NCI-H2171 treated with DMSO at 0.1 percent for 48 hours (cell line): Measurements from ENCODE around the gene MIGA1.
"Not testable (repeated sequence)": the region's sequence is repeated elsewhere in the genome, so short reads cannot be mapped to it uniquely, and the experiment has no call there.

Experiments used
- DNase-seq: peaks from one replicate; lab custom pipeline; 2025; lab: John Stamatoyannopoulos, UW

MIGA1 gene, protein sequence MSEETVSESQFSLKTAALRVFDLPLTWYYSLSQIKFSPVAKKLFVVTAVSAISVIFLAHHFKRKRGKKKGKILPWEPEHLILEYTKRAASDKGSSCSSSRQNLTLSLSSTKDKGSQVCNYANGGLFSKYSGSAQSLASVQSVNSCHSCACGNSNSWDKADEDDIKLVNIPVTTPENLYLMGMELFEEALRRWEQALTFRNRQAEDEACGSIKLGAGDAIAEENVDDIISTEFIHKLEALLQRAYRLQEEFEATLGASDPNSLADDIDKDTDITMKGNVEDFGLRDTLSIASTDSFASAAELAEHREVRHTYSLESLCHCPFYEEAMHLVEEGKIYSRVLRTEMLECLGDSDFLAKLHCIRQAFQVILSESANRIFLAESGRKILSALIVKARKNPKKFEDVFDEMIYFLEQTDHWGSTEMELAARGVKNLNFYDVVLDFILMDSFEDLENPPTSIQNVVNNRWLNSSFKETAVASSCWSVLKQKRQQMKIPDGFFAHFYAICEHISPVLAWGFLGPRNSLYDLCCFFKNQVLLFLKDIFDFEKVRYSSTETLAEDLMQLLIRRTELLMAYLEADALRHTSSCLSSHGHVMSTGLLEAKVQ

GRCh38 chr1:77779529-77780281 lies at the start of gene MIGA1:
Gene MIGA1 (plus strand): TSS chr1:77779649. CDS start chr1:77783253, 3,604 bp downstream.
- DNase-seq: peak; percentile 92

- DNase-seq: no peak
Observed at GRCh38 chr1:77732090-77732489, 47.4 kb upstream of the MIGA1 start.

GRCh38 chr1:77739235-77739634 lies 40.2 kb upstream of the MIGA1 start:
- DNase-seq: no peak

- DNase-seq: no peak
Observed at GRCh38 chr1:77741316-77741715, 38.1 kb upstream of the MIGA1 start.

DNA sequence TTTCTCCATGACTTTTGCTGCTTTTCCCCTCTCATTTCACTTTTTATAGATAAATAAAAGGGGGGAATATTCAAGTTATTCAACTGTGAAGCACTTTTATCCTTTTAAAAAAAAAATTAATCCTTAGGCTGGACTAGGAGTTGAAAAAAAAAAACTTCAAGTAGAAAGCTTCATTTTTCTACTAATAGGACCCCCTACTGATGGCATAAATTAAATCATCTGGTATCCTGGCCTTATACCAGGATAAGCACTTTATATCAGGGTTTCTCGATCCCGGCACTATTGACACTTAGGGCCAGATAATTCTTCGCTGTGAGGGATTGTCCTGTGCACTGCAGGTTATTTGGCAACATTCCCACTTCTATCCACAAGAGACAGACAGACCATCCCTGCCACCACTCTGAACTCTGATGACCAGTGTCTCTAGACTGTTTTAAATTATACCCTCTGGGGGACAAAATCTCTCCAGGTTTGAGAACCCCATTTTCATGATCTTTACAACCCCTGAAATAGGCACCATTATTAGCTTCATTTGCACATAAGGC lies 37.4 kb upstream of the MIGA1 start:
- DNase-seq: no peak

DNA sequence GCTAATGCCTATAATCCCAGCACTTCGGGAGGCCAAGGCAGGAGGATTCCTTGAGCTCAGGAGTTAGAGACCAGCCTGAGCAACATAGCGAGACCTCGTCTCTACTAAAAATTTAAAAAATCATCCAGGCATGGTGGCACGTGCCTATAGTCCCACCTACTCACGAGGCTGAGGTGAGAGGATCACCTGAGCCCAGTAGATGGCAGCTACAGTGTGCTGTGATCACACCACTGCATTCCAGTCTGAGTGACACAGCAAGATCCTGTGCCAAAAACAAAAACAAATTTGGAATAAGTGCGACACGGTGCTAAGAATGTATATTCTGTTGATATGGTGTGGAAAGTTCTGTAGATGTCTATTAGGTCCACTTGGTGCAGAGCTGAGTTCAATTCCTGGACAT lies 34.9 kb upstream of the MIGA1 start:
- no peak for DNase-seq

- DNase-seq: not testable (repeated sequence)
Observed at GRCh38 chr1:77749489-77749888, 30.0 kb upstream of the MIGA1 start.

GRCh38 chr1:77756052-77756754 lies 23.2 kb upstream of the MIGA1 start:
- no peak for DNase-seq

GRCh38 chr1:77757066-77757584 lies 22.3 kb upstream of the MIGA1 start:
- DNase-seq: no peak

GRCh38 chr1:77757603-77758002 lies 21.8 kb upstream of the MIGA1 start:
- no peak for DNase-seq

DNA sequence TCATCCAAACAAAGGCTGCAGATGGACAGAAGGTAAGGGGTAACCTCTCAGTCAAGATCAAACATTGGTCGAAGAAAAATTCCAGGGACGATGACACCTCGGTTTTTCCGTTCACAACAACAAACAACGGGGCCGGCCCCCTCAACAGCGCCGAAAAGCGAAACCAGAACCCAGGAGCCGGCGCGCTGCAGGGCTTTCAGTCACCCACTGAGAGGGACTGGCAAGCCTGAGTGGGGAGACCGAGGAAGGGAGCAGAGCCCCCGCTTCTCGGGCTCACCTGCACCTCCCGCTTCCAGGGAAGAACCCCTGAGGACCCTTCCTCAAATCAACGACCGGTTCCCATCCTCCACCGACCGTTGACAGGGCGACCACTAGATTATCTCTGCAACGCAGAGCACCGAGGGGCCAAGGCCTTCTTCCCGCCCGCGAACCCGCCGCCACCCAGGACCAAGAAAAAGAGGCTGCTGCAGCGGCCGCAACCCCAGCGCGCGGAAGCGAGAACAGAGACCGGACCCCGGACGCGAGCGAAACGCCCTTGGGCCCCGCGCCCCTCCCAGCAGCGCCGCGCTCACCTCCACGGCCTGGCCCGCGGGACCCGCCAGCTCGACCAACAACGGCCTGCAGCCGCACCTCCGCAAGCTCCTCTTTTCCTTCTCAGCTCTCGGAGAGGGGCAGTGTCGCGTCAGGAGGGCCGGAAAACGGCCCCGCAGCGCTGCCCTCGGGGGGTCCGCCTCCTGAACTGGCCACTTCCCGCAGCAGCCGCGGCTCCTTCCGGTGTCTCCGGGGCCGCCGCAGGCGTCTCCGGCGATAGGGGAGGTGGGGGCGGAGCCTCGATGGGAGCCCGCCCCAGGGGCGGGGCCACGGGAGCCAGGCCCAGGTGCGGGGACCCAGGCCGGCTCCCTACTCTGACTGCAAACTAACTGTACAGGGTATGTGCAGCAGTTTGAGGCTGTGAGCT lies 20.1 kb upstream of the MIGA1 start, which contains the start of gene USP33:
USP33 (minus strand) TSS at position 782 of the 958 bp plus-strand sequence. CDS start 18,155 bp downstream, outside the sequence.
- peak; percentile 79 for DNase-seq

DNA sequence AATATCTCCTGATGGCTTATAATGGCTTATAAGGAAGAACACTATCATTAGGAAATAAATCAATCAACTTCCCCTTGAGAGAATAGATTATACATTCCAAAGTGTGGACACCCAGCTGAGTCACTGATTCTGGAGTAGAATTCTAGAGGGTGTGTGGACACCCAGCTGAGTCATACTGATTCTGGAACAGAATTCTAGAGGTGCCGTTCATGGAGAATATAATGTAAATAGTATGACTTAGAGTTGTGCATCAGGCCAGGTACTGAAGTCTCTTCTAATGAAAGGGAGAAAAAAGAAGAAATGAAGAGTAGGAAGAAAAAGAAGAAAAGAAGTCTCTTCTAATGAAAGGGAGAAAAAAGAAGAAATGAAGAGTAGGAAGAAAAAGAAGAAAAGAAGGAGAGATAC lies 17.4 kb upstream of the MIGA1 start:
- DNase-seq: no peak

DNA sequence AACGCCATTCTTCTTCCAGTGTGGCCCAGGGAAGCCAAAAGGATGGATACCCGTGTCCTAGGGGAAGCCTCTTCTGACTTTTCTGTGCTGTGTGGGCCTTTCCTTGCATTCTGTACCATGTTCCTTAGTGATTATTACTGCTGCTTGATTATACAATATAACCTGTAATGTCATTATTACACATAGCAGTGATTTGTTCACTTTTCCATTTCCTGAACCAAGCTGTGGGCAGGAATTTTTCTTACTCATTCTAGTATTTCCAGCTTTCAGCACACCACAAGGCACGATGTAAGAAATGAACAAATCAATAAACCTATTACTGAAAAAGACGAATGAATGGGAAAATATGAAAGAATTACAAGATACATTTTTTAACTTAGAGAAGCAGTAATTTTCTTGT lies 11.4 kb upstream of the MIGA1 start:
- no peak for DNase-seq

DNA sequence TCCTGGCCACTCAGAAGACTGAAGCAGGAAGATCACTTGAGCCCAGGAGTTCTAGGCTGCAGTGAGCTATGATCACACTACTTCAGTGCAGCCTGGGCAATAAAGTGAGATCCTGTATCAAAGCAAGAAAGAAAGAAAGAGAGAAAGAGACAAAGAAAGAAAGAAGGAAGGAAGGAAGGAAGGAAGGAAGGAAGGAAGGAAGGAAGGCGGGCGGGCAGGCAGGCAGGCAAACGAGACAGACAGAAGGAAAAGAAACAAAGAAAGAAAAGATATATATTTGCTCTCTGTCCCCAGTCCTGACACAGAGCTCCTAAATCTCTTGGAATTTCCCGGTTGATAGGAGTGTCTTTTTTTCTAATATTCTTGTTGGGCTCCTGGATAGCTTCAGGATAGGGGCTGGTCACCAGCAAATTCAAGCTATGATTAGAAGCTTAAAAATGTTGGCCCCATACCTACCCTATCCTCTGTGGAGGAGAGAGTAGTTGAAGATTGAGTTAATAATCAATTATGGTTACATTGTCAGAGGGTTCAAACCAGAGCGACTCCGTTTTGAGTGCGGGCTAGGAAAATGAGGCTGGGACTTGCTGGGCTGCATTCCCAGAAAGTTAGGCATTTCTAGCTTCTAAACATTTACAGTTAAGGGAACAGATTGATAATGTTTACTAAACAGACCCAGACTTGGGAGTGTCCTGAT lies 3.3 kb upstream of the MIGA1 start:
- DNase-seq: no peak

DNA sequence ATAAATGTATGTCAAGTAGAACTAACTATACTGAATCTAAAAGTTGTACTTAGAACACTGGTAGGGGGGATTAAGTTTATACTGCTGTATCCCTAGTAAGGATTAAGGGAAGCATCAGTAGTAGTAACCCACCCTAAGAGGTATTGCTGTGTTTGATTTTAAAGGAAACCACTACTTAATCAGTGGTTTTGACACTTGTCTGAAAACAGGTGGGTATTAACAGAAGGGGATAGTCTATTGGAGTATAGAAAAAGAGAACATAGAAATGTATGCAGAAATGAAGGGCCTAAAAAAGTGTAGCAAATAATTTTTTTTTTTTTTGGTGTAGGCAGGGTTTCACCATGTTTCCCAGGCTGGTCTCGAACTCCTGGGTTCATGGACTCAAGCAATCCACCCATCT lies 2.2 kb downstream of the MIGA1 start:
- no peak for DNase-seq

DNA sequence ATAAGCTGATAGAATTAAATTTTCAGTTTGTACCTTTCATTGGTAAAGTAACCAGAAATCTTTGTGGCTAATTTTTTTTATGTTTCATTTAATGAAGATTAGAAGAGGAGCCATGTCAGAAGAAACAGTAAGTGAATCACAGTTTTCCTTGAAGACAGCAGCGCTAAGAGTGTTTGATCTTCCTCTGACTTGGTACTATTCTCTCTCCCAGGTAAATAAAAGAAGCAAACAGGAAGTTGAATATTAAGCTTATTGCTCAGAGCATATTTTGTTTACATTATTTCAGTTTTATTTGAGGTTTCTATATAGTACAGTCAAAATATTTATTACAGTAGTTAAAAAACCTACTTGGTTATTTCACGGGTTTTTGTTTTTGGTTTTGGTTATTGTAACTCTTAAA lies 3.7 kb downstream of the MIGA1 start:
- DNase-seq: no peak

DNA sequence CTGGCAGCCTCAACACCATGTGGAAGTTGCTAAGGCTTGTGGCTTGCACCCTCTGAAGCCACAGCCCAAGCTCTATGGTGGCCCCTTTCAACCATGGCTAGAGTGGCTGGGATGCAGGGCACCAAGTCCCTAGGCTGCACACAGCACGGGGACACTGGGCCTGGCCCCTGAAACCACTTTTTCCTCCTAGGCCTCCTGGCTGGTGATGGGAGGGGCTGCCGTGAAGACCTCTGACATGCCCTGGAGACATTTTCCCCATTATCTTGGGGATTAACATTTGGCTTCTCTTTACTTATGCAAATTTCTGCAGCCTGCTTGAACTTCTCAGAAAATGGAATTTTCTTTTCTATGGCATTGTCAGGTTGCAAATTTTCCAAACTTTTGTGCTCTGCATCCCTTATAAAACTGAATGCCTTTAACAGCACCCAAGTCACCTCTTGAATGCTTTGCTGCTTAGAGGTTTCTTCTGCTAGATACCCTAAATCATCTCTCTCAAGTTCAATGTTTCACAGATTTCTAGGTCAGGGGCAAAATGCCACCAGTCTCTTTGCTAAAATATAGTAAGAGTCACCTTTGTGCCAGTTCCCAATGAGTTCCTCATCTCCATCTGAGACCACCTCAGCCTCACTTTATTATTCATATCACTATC lies 6.8 kb downstream of the MIGA1 start:
- not testable (repeated sequence) for DNase-seq

GRCh38 chr1:77794550-77794949 lies 15.1 kb downstream of the MIGA1 start:
- no peak for DNase-seq

DNA sequence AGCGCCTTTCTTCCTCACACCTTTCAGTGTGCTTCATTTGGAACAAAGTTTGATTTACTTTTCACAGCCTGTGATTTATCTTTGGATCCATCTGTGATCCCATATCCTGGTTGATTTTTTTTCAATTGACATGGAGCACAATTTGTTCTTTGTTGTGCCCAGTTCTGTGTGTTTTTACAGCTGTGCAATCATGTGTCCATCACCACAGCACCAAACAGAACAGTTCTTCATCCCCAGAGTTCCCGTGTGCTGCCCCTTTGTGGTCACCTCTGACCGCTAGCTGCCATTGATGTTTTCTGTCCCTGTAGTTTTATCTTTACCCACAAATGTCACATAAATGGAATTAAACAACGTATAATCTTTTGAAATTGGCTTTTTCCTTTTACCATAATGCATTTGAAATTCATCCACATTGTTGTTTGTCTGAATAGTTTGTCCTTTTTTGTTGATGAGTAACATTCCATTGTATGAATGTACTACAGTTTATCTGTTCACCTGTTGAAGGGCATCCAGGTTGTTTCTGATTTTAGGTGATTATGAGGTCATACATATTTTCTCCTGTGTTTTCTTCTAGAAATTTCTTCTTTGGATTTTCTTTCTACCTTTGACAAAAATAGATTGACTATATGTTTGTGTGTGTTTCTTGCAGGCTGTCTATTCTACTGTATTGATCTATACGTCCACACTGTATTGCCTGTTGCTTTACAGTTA lies 17.4 kb downstream of the MIGA1 start:
- no peak for DNase-seq
